ENCODE data around the gene TACSTD2.
"Not testable (repeated sequence)": the region's sequence is repeated elsewhere in the genome, so short reads cannot be mapped to it uniquely, and the experiment has no call there.

Gene TACSTD2, protein sequence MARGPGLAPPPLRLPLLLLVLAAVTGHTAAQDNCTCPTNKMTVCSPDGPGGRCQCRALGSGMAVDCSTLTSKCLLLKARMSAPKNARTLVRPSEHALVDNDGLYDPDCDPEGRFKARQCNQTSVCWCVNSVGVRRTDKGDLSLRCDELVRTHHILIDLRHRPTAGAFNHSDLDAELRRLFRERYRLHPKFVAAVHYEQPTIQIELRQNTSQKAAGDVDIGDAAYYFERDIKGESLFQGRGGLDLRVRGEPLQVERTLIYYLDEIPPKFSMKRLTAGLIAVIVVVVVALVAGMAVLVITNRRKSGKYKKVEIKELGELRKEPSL

DNA sequence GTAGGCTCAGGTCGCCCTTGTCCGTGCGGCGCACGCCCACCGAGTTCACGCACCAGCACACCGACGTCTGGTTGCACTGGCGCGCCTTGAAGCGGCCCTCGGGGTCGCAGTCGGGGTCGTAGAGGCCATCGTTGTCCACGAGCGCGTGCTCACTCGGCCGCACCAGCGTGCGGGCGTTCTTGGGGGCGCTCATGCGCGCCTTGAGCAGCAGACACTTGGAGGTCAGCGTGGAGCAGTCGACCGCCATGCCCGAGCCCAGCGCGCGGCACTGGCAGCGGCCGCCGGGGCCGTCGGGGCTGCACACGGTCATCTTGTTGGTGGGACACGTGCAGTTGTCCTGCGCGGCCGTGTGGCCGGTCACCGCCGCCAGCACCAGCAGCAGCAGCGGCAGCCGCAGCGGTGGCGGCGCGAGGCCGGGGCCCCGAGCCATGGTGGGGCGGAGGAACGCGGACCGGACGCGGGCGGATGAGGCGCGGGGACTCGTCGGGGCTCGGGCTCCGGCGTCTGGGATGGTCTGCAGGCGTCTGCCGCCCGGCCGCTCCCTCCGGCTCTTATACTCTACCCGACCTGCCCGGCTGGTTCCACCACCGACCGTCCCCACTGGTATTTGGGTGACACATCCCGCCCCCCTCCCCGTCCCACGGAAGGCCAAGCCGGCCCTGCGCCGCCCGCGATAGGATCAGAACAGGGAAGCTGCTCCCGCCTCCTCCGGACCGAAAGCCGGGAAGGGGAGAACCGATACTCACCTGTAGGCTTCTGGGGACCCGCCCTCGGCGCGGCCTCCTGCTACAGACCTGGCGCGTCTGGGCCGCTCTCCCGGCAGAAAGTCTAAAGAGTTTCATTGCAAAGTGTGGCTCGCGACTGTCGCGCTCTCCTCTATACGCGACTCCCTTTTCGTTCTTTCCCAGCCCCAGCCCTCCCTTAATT lies at the start of gene TACSTD2:
Gene TACSTD2 (minus strand): TSS at position 526 of the 927 bp plus-strand sequence. CDS start 96 bp downstream, at position 430.
- DNase-seq = no peak

DNA sequence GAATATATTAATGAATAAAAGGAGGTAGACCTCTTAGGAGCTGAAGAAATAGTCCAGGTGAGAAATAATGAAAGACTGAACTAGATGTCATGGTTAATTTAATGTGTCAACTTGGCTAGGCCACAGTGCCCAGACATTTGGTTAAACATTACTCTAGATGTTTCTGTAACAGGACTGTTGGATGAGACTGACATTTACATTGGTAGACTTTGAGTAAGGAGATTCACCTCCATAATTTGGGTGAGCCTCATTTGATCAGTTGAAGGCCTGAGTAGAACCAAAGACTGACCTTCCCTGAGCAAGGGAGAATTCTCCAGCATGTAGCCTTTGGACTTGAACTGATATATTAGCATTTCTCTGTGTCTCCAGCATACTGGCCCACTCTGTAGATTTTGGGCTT lies 49.2 kb upstream of the TACSTD2 start:
- no peak for DNase-seq

DNA sequence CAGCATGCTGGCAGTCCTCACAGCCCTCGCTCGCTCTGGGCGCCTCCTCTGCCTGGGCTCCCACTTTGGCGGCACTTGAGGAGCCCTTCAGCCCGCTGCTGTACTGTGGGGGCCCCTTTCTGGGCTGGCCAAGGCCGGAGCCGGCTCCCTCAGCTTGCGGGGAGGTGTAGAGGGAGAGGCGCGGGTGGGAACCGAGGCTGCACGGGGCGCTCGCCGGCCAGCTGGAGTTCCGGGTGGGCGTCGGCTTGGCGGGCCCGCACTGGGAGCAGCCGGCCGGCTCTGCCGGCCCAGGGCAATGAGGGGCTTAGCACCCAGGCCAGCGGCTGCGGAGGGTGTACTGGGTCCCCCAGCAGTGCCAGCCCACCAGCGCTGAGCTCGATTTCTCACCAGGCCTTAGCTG lies 46.2 kb upstream of the TACSTD2 start:
- not testable (repeated sequence) for DNase-seq

DNA sequence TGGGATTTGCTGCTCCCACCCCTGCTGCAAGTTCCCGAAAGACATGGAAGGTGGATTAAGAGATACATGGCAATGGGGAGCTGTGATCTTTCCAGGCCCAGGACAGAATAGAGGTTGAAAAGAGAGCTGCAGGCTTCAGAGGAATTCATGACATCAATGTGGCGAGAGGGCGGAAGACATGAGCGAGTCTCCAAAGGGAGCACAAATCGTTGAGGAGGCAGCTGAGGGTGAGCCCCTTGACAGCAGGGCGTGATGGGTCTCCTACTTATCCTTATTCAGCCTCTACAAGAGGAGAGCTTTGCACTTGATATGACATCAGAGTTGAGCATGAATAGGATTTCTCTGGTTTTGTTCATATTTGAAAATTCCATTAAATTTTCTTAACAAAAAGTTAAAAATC lies 45.5 kb upstream of the TACSTD2 start:
- DNase-seq = no peak

DNA sequence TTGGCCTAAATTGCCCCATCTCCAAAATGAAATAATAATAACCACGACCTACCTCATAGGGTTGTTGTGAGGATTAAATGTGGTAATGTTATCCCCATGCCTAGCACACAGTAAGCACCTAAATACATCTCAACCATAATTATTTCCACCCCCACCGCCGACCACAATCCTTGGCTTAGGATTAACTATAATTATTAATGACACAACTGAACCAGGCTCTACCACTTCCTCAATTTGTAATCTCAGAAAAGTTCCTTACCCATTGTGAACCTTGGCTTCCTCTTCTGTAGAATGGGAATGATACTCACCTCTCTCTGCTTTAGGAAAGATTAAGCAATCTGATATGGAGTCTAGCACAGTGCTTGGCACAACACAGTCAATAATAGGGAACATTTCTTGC lies 44.3 kb upstream of the TACSTD2 start:
- no peak for DNase-seq

DNA sequence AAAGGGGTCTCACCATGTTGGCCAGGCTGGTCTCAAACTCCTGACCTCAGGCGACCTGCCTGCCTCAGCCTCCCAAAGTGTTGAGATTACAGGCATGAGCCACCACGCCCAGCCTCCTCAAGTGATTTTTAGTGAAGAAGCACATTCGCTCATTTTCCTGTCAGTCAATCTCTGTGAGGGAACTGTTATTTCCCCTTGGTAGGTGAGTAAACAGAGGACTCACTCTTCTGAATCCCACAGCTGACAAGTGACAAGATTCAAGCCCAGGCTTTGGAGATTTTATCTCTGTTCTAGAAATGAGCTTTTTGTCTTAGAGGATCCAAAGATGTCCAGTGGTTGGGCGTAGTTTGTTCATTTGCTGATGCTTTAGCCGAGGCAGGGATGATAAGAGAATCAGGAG lies 43.9 kb upstream of the TACSTD2 start:
- no peak for DNase-seq

DNA sequence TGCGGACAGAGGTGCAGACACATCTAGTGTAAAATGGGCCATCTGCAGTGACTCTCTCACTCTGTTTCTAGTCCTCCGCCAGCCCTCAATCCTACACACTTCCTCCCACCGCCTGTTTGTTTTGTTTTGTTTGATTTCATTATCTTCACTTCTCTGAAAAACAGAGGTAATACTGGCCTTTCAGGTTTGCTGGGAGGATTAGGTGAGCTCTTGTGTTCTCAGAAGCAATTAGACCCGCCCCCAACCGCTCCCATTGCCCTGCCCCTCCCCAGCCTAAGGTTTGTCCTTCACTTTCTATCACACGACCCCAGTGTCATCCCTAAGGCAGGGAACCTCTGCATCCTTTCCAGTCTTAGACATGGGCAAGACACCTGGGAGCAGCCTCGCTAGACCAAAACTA lies 43.2 kb upstream of the TACSTD2 start:
- no peak for DNase-seq

DNA sequence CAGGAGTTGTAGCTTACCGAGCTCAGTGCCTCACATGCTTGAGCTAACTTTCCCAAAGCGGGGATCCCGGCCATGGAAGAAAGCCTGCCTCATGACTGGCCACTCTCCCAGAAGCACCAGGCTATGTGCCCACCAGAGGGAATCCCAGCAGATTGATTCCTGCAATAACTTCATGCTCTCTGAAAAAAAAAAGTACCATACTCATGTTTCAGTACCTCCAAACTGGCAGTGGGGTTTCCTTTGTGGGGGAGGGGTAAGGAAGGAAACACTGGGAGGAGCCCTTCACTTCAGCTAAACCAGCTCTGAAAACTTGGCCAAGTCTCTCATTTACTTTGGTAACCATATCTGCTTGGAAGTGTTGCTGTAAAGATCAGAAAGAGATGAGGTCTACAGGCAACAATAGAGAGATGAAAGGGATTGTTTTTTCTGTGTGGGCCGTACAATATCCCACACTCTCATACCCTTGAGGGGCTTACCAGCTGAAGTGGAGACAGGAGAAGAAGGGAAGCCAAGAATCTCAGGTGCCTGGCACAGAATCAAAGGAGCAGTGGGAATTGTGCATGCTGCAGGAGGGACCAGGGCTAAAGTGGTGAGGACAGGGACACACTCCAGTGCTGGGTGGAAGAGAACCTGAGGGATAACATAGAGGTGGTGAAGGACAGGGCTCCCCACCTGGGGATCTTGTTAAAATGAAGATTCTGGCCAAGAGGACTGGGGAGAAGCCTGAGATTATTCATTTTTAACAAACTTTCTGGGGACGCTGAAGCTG lies 42.4 kb upstream of the TACSTD2 start:
- peak in 19 of 56 donors; percentile 0 to 61 (median 14) for DNase-seq

DNA sequence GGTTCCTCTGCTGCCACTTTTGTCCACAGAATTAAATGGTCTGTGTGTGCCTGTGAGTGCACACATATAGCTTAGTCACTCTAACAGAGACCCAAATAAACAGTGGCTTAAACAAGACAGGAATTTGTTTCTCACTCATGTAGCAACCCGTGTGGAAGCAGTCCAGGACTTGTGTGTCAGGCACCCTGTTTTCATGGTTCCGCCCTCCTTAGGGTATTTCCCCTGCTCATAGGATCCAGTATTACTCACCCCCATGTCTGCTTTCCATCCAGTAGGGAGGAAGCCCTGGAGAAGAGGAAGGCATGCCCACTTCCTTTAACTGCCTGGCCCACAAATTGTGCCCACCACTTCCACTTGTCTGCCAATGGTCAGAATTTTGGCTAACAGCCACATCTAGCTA lies 41.3 kb upstream of the TACSTD2 start:
- DNase-seq = peak in 1 of 56 donors; percentile 1

DNA sequence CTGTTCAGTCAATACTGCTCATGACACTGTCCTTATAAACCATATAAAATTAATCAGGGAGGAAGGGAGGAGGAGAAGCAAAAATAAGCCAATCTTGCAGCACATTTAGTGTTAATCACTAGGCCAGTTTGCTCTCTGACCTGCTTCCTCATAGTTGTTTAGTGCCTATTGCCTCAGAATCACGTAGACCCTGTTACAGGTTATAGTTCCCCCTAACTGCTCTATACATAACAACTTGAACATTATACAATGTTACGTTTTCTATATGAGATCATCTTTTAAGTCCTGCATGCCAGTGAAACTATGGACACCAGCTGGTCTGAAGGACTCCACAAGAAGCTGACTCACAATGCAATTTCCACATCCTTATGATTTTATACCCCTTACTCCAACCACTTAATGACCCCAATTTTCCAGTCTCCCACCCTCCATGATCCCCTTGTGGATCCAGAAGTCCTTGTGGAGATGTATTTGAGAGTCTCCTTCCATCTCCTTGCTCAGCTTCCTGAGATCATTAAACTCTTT lies 34.9 kb upstream of the TACSTD2 start:
- DNase-seq = no peak

DNA sequence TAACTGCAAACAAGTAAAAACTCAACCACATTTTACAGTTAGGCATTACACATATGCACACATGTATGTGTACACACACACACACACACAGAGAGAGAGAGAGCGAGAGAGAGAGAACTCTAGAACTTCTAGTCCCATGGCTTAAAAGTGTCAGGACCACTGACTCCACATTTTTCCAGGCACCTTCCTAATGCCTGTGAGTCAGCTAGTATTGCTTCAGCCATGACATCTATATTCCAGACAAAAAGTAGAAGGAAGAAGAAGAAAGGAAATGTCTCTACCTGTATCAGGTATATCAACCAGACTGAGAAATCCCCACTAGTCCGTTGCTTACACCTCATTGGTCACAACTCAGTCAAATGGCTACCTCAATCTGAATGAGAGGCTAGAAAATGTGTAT lies 31.9 kb upstream of the TACSTD2 start:
- DNase-seq = no peak

DNA sequence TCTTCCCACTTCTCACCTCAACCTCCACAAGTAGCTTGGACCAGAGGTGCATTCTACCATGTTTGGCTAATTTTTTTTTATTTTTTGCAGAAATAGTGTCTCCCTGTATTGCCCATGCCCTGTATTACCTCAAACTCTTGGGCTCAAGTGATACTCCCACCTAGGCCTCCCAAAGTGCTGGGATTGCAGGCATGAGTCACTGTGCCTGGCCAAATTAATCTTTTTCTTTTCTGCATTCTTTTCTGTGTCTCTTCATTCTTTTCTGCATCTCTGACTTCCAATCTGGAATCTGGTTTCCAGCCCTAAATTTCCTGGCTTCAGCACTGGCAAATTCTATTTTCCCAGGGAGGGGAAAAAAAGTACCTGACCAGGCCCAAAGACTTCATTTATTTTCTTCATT lies 31.2 kb upstream of the TACSTD2 start:
- no peak for DNase-seq

DNA sequence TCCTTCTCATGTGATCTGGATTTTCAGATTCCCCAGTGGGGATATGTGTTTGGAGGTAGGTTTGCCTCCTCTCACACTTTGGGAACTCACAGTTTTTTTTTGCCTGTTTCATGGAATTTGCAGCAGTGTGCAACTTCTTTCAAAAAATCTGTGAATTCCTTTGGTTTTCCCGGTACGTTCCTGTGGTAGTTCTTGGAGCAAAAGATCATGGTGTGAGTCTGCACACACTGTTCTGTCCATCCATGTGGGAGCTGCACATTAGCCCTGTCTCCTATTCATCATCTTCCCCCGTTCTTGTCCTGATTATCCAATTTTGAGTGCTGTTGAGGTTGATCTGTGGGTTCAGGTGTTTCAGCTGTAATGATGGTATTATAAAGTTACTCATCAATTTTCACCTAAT lies 30.3 kb upstream of the TACSTD2 start:
- DNase-seq = no peak

DNA sequence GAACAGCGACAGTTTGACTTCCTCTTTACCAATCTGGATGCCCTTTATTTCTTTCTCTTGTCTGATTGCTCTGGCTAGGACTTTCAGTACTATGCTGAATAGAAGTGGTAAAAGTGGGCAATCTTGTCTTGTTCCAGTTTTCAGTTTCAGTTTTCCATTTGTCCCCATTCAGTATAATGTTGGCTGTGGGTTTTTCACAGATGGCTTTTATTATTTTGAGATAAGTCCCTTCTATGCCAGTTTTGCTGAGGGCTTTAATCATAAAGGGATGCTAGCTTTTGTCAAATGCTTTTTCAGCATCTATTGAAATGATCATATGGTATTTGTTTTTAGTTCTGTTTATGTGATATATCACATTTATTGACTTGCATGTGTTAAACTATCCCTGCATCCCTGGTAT lies 24.9 kb upstream of the TACSTD2 start:
- DNase-seq = not testable (repeated sequence)

DNA sequence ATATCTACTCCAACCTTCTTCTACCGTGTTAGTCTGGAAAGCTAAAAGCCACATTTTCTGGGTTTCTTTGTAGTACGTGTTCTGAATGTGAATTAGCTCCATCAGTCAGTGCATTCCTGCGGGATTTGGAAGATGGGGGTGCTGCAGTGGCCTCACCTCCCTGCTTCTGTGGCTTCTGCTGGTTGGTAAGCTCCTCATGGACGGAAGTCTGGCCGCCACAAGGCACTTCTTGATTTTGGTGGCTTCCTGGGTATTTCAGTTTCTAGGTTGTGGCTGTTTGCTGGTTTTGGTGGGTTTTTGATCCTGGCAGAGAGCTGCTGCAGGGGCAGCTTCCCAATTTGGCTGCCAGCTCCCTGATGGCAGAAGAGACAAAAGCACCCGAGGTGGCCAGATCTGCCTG lies 20.9 kb upstream of the TACSTD2 start:
- no peak for DNase-seq

DNA sequence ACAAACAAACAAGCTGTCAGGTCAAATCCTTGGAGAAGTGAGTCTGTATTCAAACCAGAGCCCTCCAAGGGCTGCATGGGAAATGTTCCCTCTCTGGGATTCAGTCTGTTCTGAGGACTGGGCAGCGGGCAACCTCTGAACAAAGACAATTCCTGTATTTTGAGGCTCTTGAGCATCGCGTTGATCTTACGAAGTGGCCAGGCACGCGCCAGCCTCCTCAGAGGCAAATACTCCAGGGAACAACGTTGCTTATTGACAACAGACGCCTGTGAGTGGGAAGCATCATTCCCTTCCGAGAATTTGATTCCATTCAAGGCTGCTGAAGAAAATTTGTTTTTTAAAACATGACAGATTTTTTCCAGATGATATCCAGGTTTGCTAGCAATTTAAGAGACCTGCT lies 20.0 kb upstream of the TACSTD2 start:
- peak in 2 of 56 donors; percentile 19 to 23 for DNase-seq

DNA sequence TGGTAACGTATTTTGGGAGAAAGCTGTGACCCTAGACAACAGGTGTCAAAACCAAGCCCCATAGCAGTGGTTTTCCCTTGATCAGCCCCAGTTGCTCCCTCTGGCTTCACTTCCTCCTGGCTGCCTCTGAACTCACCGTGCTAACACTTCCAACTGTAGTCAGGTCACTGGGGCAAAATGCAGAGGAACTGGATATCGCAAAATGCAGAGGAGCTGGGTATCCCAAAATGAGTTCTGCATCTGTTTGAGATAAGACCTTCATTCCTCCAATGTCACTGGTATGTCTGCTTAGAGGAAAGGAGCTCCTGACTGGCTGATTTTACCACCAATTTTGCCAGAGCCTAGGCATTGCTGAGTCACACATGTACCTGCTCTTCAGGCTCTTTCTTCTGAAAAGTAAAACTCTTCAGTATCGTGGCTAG lies 19.6 kb upstream of the TACSTD2 start:
- DNase-seq = no peak

DNA sequence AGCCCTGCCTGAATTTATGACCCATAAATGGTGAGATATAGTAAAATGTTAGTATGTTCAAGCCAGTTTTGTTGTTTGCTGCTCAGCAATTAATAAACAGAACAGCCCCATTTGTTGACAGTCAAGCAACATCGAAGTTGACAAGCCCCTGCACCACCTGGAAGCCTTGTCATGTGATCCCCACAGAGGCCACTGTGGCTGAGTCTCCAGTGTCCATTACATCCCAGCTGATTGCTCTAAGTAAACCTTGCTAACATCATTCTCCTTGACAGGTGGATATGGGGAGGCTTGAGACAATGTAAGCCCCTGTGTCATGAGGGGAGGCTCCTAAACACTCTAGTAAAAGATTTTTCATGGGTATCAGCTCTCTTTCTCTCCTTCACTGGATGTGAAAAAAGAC lies 17.5 kb upstream of the TACSTD2 start:
- no peak for DNase-seq

DNA sequence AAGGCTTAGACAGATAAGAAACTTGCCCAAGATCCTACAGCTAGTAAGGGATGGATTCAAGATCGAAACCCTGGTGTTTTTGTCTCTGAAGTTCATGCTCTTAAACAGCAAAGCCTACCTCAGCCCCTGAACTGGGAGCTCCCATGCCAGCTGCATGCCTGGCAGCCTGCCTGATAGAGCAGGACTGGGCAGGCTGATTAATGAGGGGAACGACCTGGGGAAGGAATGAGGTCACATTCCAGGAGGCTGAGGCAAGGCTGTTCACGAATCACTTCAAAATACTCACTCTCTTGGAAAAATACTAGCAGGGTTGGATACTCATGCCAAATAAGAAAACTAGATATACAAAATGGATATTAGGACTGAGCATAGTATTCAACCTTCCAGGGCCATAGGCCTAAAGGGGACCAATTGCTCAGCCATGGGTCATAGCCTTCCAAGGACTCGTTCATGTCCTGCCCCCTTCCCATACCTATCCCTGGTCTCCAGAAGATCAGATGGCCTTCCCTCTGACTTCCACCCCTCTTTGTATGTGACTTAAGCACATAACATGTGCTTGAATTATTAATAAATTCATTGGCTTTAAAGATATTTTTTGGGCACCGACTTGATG lies 15.6 kb upstream of the TACSTD2 start:
- peak in 1 of 56 donors; percentile 22 for DNase-seq

DNA sequence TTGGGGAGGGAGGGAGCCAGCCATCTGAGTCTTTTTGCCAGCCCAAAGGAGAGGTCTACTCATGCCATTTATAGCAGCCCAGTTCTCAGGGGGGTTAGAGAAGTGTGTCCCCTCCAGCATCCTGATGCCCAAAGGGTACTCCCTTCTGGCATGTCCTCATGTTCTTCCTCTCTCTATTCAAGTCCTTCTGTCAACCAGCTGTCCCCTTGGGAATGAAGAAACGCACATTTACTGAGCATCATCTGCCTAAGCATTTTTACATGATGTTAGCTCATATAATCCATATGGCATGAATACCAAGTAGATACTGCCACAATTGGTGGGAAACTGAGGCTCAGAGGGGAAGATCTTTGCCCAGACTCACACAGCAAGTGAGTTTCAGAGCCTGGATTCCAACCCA lies 14.8 kb upstream of the TACSTD2 start:
- DNase-seq = no peak

DNA sequence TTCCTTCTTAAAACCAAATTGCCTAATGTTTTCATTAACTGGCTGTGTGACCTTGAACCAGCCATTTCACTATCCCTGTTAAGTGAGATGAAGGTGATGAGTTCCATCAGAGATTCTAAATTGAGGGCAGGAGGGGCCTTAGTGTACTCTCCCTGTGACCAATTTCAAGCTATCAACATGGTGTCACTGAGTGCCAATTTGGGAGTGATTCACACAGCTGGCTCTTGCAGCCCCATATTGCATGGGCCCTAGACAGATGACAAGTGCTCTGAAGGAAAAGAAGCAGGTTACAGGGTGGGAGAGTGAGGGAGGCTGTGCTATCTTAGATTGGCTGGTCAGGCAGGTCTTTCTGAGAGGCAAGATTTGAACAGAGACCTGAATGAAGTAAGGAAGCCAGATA lies 13.0 kb upstream of the TACSTD2 start:
- DNase-seq = no peak

Data from amygdala (tissue), 56 donors.